Stimulated activated CD4-positive, alpha-beta T cell treated with anti-CD3 and anti-CD28 coated beads, Interleukin-2, amount 100 ng/mL, for 48 hours (primary cell): ENCODE measurements around the gene KLRK1.
"Not testable (repeated sequence)": the region's sequence is repeated elsewhere in the genome, so short reads cannot be mapped to it uniquely, and the experiment has no call there.

Experiments used
- DNase-seq, 2 donors: peaks; one replicate each; pipeline ENCODE4 v3.0.0-alpha.2; 2020

The KLRK1 gene

DNA sequence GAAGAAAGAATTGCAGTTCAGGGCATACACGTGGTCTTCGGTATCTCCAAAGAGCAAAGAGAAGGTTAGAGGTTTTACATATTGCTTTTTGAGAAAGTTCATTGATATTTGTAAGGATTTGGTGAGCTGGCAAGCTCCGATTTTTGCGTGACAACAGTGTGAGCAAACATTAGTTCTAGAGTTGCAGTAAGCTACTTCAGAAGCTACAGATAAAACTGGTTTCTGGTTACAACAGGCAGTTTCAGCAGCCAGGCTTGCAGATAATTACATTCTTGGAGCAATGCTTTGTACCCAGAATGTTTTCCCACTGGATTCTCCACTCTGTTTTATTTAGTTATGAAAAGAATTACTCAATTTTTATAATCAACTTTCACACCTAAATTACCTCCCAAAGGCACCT is 28.2 kb downstream of the KLRK1 start:
- no peak for DNase-seq

DNA sequence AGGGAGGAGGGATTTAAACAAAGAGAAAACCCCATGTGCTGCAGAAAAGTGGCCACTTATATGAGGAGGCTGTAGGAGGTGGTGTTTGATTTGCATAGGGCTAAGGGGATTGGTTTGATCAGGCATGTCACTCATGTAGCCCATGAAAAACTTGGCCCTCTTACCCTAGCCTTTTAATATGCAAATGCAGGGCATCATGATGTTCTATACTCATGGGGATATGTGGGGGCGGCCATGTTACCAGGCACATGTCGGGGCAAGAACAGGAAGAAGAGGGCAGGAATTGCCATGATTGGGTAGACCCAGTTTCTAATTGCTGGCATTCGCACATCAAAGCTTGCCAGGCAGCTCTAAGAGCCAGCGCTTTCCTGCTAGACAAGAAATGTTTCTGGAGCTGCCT is 28.8 kb downstream of the KLRK1 start:
- DNase-seq: no peak

DNA sequence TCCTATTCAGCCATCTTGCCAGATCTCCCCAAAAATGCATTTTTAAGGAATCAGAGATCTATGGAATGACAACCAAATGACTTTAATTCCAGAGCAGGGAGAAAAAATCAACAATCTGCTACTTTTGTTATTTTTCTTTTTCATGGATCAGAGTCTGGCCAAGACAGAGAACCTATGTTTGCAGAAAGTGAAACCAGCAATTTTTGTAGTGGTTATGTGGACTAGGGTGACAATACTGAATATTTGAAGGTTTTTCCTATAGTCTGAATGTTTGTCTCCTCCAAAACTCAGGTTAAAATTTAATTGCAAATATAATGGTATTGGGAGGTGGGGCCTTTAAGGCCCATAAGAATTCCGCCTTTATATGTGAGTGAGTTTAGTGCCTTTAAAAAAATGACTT is 30.9 kb downstream of the KLRK1 start:
- no peak for DNase-seq

DNA sequence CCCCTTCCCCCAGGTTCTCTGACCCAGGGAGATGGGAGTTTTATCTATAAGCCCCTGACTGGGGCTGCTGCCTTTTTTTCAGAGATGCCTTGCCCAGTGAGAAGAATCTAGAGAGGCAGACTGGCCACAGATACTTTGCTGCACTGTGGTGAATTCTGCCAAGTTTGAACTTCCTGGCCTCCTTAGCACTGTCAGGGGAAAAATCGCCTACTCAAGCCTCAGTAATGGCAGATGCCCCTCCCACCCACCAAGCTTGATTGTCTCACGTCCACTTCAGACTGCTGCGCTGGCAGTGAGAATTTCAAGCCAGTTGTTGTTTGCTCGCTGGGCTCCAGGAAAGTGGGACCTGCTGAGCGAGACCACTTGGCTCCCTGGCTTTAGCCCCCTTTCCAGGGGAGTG is 31.7 kb downstream of the KLRK1 start:
- DNase-seq: no peak

DNA sequence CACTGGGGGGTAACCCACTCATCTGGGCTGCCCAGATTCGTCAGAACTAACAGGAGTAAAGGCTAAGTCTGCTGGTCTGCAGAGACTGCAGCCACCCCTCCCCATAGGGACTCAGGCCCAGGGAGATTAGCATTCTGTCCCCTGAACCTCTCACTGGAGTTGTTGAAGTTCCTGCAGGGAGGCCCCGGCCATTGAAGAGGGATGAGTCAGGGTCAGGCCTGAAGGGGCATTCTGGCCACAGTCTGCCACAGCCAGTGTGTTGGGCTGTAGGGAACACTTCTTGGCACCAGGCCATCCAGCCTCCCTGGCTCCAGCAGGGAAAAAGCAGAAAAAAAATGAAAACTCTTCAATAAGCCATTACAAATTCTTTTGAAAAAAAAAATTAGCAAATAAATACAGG is 35.3 kb downstream of the KLRK1 start:
- DNase-seq: no peak

DNA sequence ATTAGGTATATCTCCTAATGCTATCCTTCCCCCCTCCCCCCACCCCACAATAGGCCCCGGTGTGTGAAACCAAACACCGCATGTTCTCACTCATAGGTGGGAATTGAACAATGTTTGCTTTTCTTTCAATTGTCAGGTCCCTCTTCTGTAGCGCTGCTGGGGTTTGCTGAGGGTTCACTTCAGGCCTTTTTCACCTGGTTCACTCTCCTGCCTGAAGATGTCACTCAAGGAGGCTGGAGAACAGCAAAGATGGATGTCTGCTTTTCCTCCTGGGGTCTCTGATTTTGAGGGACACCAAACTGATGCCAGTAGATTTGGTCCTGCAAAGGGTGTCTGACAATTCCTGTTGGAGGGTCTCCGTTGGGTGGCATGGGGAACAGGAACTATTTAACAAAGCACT is 35.8 kb downstream of the KLRK1 start:
- no peak for DNase-seq

DNA sequence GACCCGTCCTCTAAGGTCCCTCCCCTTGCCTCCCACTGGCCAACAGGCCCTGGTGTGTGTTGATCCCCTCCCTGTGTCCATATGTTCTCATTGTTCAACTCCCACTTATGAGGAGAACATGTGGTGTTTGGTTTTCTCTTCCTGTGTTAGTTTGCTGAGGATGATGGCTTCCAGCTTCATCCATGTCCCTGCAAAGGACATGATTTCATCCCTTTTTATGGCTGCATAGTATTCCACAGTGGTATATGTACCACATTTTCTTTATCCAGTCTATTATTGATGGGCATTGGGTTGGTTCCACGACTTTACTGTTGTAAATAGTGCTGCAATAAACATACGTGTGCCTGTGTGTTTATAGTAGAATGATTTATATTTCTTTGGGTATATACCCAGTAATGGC is 38.4 kb downstream of the KLRK1 start:
- not testable (repeated sequence) for DNase-seq

DNA sequence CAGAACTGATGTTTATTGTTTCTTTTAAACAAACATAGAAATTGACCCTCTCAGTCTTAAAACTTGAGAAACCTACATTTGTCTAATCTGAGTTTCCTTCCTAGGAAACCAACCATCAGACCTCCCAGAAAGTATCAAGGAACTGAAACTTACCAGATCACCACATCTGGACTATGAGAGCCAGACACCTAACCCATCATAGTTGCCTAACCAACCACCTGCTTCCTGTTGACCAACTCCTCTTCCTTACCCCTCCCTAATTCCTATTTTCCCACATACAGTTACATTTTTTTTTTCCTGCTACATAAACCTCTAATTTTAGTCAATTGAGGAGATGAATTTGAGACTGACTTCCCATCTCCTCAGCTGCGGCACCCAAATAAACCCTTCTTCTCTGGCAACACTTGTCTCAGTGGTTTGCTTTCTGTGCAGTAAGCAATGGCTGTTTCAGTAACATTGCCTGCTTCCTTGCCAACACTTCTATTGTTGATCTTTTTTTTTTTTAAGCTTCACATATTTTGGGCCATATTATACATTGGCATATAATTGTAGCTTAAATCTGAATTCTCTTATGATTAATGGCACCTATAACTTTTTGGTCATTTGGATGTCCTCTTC is 47.8 kb downstream of the KLRK1 start:
- DNase-seq: no peak

DNA sequence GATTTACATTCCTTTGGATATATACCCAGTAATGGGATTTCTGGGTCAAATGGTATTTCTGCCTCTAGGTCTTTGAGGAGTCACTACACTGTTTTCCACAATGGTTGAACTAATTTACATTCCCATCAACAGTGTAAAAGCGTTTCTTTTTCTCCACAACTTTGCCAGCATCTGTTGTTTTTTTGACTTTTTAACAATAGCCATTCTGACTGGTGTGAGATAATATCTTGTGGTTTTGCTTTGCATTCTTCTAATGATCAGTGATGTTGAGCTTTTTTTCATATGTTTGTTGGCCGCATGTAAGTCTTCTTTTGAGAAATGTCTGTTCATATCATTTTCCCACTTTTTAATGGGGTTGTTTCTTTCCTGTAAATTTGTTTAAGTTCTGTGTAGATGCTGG is 48.9 kb downstream of the KLRK1 start:
- DNase-seq: not testable (repeated sequence)

DNA sequence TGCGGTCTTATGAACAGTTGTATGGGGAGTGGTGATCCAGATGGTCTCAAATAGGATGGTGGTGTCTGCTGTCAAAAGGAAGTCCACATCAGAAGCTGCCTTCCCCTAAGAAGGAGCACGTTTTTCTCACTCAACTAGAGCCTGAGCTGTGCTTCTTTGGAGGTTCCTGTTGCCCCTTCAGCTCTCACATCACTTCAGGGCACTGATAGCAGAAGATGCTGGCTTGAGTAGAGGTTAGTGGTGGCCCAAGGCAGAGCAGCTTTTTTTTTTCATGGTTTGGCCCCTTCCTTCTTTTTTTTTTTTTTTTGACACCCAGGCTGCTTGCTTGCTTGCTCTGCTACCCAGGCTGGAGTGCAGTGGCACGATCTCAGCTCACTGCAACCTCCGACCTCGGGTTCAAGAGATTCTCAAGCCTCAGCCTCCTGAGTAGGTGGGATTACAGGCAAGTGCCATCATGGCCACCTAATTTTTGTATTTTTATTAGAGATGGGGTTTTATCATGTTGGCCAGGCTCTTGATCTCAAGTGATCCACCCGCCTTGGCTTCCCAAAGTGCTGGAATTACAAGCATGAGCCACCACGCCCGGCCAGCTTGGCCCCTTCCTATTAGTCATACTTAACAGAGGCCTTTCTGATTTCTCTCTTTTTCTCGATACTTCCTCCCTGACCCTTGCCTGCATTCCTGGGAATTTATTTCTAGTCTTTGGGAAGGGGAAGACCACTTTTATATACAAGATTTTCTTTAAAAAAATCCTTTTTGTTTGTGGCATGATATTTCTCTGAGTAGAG is 50.6 kb downstream of the KLRK1 start:
- DNase-seq: no peak

DNA sequence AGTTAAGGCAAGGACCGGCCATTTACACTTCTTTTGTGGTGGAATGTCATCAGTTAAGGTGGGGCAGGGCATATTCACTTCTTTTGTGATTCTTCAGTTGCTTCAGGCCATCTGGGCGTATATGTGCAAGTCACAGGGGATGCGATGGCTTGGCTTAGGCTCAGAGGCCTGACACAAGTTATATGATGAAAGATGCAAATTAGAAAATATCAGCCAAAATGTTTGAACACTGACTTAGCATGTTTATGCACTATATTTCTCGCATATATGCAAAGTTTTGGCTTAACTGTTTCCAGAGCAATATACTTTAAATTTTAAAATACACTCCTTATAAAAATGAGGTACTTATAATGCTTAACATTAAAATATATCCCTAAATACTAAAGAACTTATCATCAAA is 51.4 kb downstream of the KLRK1 start:
- DNase-seq: not testable (repeated sequence)

DNA sequence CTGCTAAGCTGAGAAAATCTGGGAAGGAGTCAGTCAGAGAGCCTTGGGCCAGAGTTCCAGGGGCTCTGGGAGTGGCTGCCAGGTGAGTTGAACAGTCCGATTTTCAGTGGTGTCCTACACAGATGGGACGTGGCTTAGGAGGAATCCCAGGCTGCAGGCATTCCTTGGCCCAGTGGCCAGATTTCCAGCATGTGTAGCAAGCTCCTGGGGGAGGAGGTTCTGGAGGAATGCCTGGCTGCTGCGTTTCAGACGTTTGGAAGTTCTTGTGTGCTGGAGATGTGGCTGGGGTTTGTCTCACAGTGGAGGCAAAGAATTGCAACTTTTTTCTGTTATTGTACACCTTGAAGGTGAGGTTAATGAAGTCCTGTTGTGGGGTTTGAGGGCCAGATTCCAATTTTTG is 53.6 kb downstream of the KLRK1 start:
- not testable (repeated sequence) for DNase-seq

DNA sequence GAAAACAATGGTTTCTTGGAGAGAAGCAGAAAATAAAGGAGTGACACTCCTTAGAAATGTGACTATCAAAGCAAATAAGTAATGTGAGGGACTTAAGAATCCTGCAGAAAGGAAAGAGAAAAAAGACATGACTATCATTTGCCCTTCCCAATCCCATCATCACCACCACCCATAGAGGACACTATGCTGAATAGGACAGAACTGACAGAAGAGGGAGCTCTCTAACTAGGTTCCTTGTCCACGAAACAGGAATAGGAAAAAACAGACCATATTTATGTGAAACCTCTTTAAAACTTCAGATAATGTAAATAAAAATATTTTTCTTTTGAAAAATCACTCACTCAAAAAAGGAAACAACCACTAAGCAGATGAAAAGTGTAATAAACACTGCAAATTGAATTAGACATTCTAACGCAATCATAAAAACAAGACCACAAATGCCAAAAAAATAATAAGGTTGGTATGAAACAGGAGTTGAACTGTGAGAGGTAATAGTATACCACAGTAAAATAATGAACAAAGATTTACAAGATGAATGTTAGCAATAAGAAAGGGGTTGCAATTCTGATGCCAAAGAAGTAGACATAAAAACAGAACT is 58.1 kb downstream of the KLRK1 start:
- no peak for DNase-seq

DNA sequence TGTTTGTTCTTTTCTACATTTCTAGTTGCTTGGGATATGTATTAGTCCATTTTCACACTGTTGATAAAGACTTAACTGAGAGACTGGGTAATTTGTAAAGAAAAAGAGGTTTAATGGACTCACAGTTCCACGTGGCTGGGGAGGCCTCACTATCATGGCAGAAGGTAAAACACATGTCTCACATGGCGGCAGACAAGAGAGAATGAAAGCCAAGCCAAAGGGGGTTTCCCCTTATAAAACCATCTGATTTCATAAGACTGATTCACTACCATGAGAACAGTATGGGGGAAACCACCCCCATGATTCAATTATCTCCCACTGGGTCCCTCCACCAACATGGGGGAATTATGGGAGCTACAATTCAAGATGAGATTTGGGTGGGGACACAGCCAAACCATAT is 61.1 kb downstream of the KLRK1 start:
- not testable (repeated sequence) for DNase-seq
